Glutamatergic neuron (in vitro differentiated cells): Measurements from ENCODE around the gene COL4A3. TPM values are rescaled to one million over a fixed set of nuclear protein-coding genes. Genes with fewer than 3 reads are reported as not detected.

Experiments used
- DNase-seq: peaks from one replicate; pipeline ENCODE4 v3.0.0; 2022
- H3K27ac Mint-ChIP-seq: one replicate; pipeline ENCODE4 v1.8.0; 2020; ENCODE audit warnings: mild to moderate bottlenecking, mixed read lengths, inconsistent platforms; ENCODE audit not compliant: unreplicated experiment
- H3K27me3 Mint-ChIP-seq: one replicate; pipeline ENCODE4 v1.8.0; 2020; ENCODE audit warnings: mild to moderate bottlenecking, moderate library complexity, mixed read lengths, inconsistent platforms; ENCODE audit not compliant: unreplicated experiment
- H3K36me3 Mint-ChIP-seq: one replicate; pipeline ENCODE4 v1.8.0; 2020; ENCODE audit warnings: mild to moderate bottlenecking, mixed read lengths, inconsistent platforms; ENCODE audit not compliant: unreplicated experiment
- H3K4me1 Mint-ChIP-seq: one replicate; pipeline ENCODE4 v1.8.0; 2020; ENCODE audit warnings: mild to moderate bottlenecking, low read depth, mixed read lengths, inconsistent platforms; ENCODE audit not compliant: unreplicated experiment
- H3K4me3 Mint-ChIP-seq: one replicate; pipeline ENCODE4 v1.8.0; 2020; ENCODE audit warnings: mild to moderate bottlenecking, mixed read lengths, inconsistent platforms; ENCODE audit not compliant: unreplicated experiment
- H3K9me3 Mint-ChIP-seq: one replicate; pipeline ENCODE4 v1.8.0; 2020; ENCODE audit warnings: mild to moderate bottlenecking, moderate library complexity, mixed read lengths, inconsistent platforms; ENCODE audit not compliant: unreplicated experiment
- CTCF ChIP-seq: fragments of 200-600 bp; sonication (generic); IDR thresholded peaks from one replicate; pipeline ENCODE4 v1.5.0; 2021; ENCODE audit not compliant: partially characterized antibody, unreplicated experiment
- total RNA-seq: library from RNA; stranded (reverse); fragmentation: NEBNext Ultra II Directional; extraction: Animal tissue kit (Norgen Biotek cat#: 25700); gene quantifications from one replicate; pipeline ENCODE4 v1.2.1, GENCODE V29; 2021; ENCODE audit not compliant: unreplicated experiment

Gene COL4A3
- total RNA-seq, 1 donor from 2014 or later, result not detected

- DNase-seq, result no peak
- H3K36me3 Mint-ChIP-seq, result no peaks in the 10 kb centered on the region
- no peaks in the 10 kb centered on the region for H3K9me3 Mint-ChIP-seq
- peaks cover 1% of the 10 kb centered on the region for H3K4me1 Mint-ChIP-seq
- TF ChIP-seq CTCF, result no peak
- H3K27me3 Mint-ChIP-seq, result no peaks in the 10 kb centered on the region
- no peak overlapping the region for H3K27ac Mint-ChIP-seq
- H3K4me3 Mint-ChIP-seq, result no peak overlapping the region
These were observed 26.9 kb downstream of the COL4A3 start for GRCh38 chr2:227191367-227191766.

DNA sequence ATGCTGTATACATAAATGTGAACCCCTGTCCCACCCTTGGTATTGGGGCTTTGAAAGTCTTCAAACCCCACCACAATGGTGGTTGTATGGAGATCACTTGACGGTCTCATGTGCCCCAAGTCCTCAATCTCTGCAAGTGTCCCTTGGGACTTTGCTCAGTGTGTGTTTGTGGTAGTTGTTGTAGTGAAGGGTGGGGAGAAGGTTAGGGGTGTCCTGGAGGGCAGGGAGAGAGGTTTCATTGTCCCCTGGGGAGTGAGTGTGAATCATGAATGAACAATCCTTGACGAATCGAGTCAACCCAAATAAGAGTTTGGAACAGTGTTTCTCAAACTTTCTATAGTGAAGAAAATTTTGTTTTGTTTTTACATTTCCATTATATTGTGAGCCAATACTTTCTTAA lies 28.1 kb downstream of the COL4A3 start:
- no peak for DNase-seq
- Mint-ChIP-seq H3K9me3 (no peaks in the 10 kb centered on the region), H3K4me1 (no peaks in the 10 kb centered on the region), H3K4me3 (no peak overlapping the region), H3K27me3 (no peaks in the 10 kb centered on the region), H3K27ac (no peak overlapping the region), H3K36me3 (no peaks in the 10 kb centered on the region)
- no peak for TF ChIP-seq CTCF

DNA sequence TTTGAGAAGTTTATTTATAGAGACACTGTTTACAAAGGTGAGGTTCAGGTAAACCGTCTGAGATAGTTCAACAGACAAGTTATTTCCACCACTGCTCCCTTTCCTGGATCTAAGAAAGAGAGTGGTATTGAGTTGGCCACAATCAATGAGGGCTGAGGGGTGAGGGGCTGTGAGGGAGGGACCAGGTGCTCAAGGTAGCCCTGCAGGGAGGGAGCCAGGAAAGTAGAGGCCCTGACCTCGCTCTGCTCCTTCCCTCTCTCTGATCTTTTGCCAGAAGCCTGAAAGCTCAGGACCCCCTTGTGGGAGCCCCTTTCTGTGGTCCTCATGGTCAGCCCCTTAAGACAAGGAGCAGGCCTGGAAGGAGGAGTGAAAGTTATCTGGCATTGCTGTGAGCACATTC lies 29.8 kb downstream of the COL4A3 start:
- Mint-ChIP-seq H3K9me3 (no peaks in the 10 kb centered on the region), H3K4me1 (no peaks in the 10 kb centered on the region), H3K36me3 (no peaks in the 10 kb centered on the region), H3K27me3 (no peaks in the 10 kb centered on the region), H3K27ac (no peak overlapping the region), H3K4me3 (no peak overlapping the region)
- no peak for DNase-seq
- no peak for TF ChIP-seq CTCF

GRCh38 chr2:227198866-227199265 lies 34.4 kb downstream of the COL4A3 start:
- no peaks in the 10 kb centered on the region for H3K36me3 Mint-ChIP-seq
- no peaks in the 10 kb centered on the region for H3K9me3 Mint-ChIP-seq
- no peak for TF ChIP-seq CTCF
- no peak for DNase-seq
- no peaks in the 10 kb centered on the region for H3K4me1 Mint-ChIP-seq
- no peaks in the 10 kb centered on the region for H3K27me3 Mint-ChIP-seq
- H3K27ac Mint-ChIP-seq, result no peak overlapping the region
- no peak overlapping the region for H3K4me3 Mint-ChIP-seq

GRCh38 chr2:227201771-227202170 lies 37.3 kb downstream of the COL4A3 start:
- Mint-ChIP-seq H3K27ac (no peak overlapping the region), H3K4me3 (no peak overlapping the region), H3K9me3 (peaks cover 5% of the 10 kb centered on the region), H3K36me3 (no peaks in the 10 kb centered on the region), H3K27me3 (no peaks in the 10 kb centered on the region), H3K4me1 (no peaks in the 10 kb centered on the region)
- TF ChIP-seq CTCF, result no peak
- DNase-seq, result no peak
